HG03469 (cell line): ENCODE data around the gene TMEM51.
"Not testable (repeated sequence)": the region's sequence is repeated elsewhere in the genome, so short reads cannot be mapped to it uniquely, and the experiment has no call there.

ENCODE experiments used
- ATAC-seq: cut with Tn5 transposase; IDR thresholded peaks from one replicate; pipeline ENCODE4 v1.9.1; 2021; ENCODE audit warnings: mild to moderate bottlenecking, moderate library complexity, moderate number of reproducible peaks; ENCODE audit not compliant: unreplicated experiment

The TMEM51 gene

GRCh38 chr1:15175324-15176094 is 22.0 kb downstream of the TMEM51 start:
- not testable (repeated sequence) for ATAC-seq

GRCh38 chr1:15176120-15176519 is 22.6 kb downstream of the TMEM51 start:
- ATAC-seq = no peak

- no peak for ATAC-seq
Measured at GRCh38 chr1:15176898-15177665, 23.5 kb downstream of the TMEM51 start.

GRCh38 chr1:15177710-15178166 is 24.2 kb downstream of the TMEM51 start:
- ATAC-seq = no peak

GRCh38 chr1:15178571-15179484 is 25.3 kb downstream of the TMEM51 start:
- no peak for ATAC-seq

- ATAC-seq = no peak
Measured at GRCh38 chr1:15179485-15179883, 25.9 kb downstream of the TMEM51 start.

GRCh38 chr1:15180189-15180588 is 26.6 kb downstream of the TMEM51 start:
- ATAC-seq = no peak

- ATAC-seq = no peak
Measured at GRCh38 chr1:15180945-15181523, 27.5 kb downstream of the TMEM51 start.

GRCh38 chr1:15181564-15181963 is 28.0 kb downstream of the TMEM51 start:
- no peak for ATAC-seq

GRCh38 chr1:15184436-15185241 is 31.1 kb downstream of the TMEM51 start:
- no peak for ATAC-seq

- ATAC-seq = no peak
Measured at GRCh38 chr1:15185617-15186016, 32.1 kb downstream of the TMEM51 start.

- ATAC-seq = no peak
Measured at GRCh38 chr1:15186073-15186845, 32.7 kb downstream of the TMEM51 start.

GRCh38 chr1:15186846-15187151 is 33.3 kb downstream of the TMEM51 start:
- ATAC-seq = no peak

GRCh38 chr1:15187175-15188129 is 33.9 kb downstream of the TMEM51 start:
- ATAC-seq = no peak

GRCh38 chr1:15188130-15188524 is 34.6 kb downstream of the TMEM51 start:
- no peak for ATAC-seq

GRCh38 chr1:15188678-15189077 is 35.1 kb downstream of the TMEM51 start:
- ATAC-seq = no peak

- no peak for ATAC-seq
Measured at GRCh38 chr1:15189692-15190370, 36.3 kb downstream of the TMEM51 start.

- no peak for ATAC-seq
Measured at GRCh38 chr1:15191267-15191666, 37.7 kb downstream of the TMEM51 start.
